ENCODE results near the gene CORO1C. TPM values are rescaled to one million over a fixed set of nuclear protein-coding genes. Genes with fewer than 3 reads are reported as not detected.

Gene CORO1C
- total RNA-seq, 1 donor from 2014 or later = 65.3 TPM

DNA sequence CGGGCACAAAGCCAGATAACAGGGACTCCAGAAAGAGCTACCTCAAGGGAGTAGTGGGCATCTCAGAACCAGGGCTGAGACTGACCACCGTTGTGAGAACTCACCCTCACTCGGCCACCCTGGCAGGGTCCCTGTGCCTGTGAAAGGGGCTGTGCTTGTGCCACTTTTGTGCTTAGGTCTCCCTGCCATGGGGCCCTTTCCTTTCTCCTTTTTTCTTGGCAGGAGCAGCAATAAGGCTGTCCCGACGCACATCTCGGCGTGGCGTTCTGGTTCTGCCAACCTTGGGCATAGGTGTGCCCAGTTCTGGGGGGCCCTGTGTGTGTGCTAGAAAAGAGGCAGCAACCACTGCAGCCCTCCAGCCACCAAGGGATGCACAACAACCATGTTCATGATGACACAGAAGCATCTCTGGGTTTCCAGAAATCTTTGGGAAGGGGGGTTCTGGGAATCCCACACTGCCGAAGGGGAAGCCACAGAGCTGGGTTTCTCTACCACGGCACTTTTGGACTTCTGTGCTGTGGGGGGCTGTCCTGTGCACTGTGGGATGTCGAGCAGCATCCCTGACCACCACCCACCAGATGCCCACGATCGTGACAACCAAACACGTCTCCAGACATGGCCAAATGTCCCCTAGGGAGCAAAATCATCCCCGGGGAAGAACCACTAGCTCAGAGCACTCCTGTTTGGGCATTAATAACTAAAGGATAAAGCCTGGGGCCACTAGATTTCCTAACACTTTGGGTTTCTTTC is 120.3 kb downstream of the CORO1C start:
- Mint-ChIP-seq H3K4me3 (no peak overlapping the region), H3K4me1 (peaks cover 3% of the 10 kb centered on the region), H3K9me3 (no peaks in the 10 kb centered on the region), H3K27ac (no peak overlapping the region), H3K36me3 (no peaks in the 10 kb centered on the region), H3K27me3 (ENCODE audit: low read depth) (no peaks in the 10 kb centered on the region)
- no peak for DNase-seq (ENCODE audit: low spot score in 2 of 2, unreplicated experiment in 2 of 2)
- TF ChIP-seq, protein P1, sequence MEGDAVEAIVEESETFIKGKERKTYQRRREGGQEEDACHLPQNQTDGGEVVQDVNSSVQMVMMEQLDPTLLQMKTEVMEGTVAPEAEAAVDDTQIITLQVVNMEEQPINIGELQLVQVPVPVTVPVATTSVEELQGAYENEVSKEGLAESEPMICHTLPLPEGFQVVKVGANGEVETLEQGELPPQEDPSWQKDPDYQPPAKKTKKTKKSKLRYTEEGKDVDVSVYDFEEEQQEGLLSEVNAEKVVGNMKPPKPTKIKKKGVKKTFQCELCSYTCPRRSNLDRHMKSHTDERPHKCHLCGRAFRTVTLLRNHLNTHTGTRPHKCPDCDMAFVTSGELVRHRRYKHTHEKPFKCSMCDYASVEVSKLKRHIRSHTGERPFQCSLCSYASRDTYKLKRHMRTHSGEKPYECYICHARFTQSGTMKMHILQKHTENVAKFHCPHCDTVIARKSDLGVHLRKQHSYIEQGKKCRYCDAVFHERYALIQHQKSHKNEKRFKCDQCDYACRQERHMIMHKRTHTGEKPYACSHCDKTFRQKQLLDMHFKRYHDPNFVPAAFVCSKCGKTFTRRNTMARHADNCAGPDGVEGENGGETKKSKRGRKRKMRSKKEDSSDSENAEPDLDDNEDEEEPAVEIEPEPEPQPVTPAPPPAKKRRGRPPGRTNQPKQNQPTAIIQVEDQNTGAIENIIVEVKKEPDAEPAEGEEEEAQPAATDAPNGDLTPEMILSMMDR (IDR thresholded peaks at IDR 0.05; ENCODE audit: unreplicated experiment) = no peak

DNA sequence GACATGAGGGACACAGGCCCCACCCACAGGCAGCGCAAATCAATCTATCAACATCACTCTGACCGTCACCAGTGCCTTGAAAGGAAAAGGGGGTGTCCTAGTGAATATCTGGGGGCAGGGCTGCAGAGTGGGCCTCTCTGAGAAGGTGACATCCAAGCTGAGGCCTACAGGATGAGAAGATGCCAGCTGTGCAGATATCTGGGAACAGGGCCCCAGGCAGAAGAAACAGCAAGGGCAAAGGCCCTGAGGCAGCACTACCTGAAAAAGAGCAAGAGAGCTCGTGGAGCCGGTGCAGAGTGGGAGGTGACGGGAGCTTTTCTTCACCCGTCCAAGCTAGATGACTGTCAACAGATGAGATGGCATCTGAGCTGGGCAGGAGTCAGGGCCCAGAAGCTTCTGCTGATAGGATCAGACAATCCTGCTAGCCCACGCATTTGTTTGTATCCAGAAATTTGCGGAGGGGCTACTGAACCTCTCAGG is 120.9 kb downstream of the CORO1C start:
- TF ChIP-seq, protein P1 (IDR thresholded peaks at IDR 0.05; ENCODE audit: unreplicated experiment) = no peak
- Mint-ChIP-seq H3K4me3 (no peak overlapping the region), H3K9me3 (no peaks in the 10 kb centered on the region), H3K27me3 (ENCODE audit: low read depth) (no peaks in the 10 kb centered on the region), H3K36me3 (no peaks in the 10 kb centered on the region), H3K27ac (no peak overlapping the region), H3K4me1 (peaks cover 3% of the 10 kb centered on the region)
- DNase-seq (ENCODE audit: low spot score in 2 of 2, unreplicated experiment in 2 of 2) = no peak

- TF ChIP-seq, protein P1 (IDR thresholded peaks at IDR 0.05; ENCODE audit: unreplicated experiment) = no peak
- peaks cover 3% of the 10 kb centered on the region for H3K4me1 Mint-ChIP-seq
- no peak overlapping the region for H3K27ac Mint-ChIP-seq
- H3K36me3 Mint-ChIP-seq = no peaks in the 10 kb centered on the region
- H3K27me3 Mint-ChIP-seq (ENCODE audit: low read depth) = no peaks in the 10 kb centered on the region
- H3K4me3 Mint-ChIP-seq = no peak overlapping the region
- DNase-seq (ENCODE audit: low spot score in 2 of 2, unreplicated experiment in 2 of 2) = peak in 1 of 2 experiments; percentile 63
- no peaks in the 10 kb centered on the region for H3K9me3 Mint-ChIP-seq
Measured at GRCh38 chr12:108609537-108610335, 121.6 kb downstream of the CORO1C start.

DNA sequence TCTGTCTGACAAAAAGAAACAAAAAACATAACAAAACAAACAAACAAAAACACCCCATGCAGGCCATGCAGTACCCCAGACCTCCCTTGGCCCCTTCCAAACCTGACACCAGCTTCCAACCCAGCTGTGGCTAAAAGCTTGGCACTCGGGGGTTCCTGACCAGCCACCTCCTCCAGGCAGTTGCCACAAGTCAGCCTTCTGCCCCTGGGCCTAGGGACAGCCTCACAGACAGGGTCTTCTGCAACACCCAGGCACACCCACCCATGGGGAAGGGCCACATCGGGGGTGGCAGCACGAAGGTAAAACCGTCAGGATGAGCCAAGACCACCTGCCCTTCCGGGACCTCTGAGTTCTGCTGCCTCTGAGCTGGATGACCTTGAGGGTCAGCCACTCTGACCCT is 122.7 kb downstream of the CORO1C start:
- Mint-ChIP-seq H3K9me3 (no peaks in the 10 kb centered on the region), H3K36me3 (no peaks in the 10 kb centered on the region), H3K27ac (peak overlapping the region; percentile 30), H3K4me1 (peaks cover 7% of the 10 kb centered on the region), H3K27me3 (ENCODE audit: low read depth) (no peaks in the 10 kb centered on the region), H3K4me3 (no peak overlapping the region)
- DNase-seq (ENCODE audit: low spot score in 2 of 2, unreplicated experiment in 2 of 2) = no peak
- TF ChIP-seq, protein P1 (IDR thresholded peaks at IDR 0.05; ENCODE audit: unreplicated experiment) = no peak

DNA sequence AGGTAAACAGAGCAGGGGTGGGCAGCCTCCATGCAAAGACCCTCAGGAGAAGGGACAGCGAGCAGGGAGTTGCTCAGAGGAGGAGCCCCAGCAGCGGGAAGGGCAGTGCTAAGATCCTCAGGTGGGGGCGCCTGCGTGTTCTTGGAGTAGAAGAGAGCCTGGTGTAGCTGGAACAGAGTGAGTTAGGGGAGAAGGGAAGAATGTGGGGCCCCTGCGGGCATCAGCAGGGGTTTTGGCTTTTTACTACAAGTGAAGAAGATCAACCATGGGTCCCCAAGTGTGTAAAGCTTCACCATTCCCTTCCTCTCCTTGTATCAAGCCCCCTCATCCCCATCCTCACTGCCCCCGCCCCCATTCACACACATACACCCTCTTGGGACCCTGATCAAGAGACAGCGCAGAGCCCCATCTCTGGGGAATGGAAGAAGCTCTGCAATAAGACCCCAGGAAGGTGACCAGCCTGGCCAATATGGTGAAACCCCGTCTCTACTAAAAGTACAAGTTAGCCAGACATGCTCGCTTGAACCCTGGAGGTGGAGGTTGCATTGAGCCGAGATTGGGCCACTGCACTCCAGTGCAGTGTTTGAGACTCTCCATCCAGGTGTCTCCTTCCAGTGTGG is 123.2 kb downstream of the CORO1C start:
- Mint-ChIP-seq H3K4me1 (peaks cover 7% of the 10 kb centered on the region), H3K27ac (peak overlapping the region; percentile 30), H3K4me3 (no peak overlapping the region), H3K36me3 (no peaks in the 10 kb centered on the region), H3K9me3 (no peaks in the 10 kb centered on the region), H3K27me3 (ENCODE audit: low read depth) (no peaks in the 10 kb centered on the region)
- TF ChIP-seq, protein P1 (IDR thresholded peaks at IDR 0.05; ENCODE audit: unreplicated experiment) = no peak
- no peak for DNase-seq (ENCODE audit: low spot score in 2 of 2, unreplicated experiment in 2 of 2)

Measured in mesothelial cell of epicardium (in vitro differentiated cells).